GM19023 (cell line): Measurements from ENCODE around the gene GRP.

Source experiments
- ATAC-seq: cut with Tn5 transposase; IDR thresholded peaks from one replicate; pipeline ENCODE4 v1.9.1; 2021; ENCODE audit warnings: mild to moderate bottlenecking, moderate library complexity; ENCODE audit not compliant: unreplicated experiment

Gene GRP

GRCh38 chr18:59266886-59267502 is 47.0 kb downstream of the GRP start:
- no peak for ATAC-seq

GRCh38 chr18:59267503-59268126 is 47.7 kb downstream of the GRP start:
- ATAC-seq: no peak

- no peak for ATAC-seq
These were observed 48.3 kb downstream of the GRP start for GRCh38 chr18:59268127-59268720.

- ATAC-seq: no peak
These were observed 49.0 kb downstream of the GRP start for GRCh38 chr18:59268721-59269562.

DNA sequence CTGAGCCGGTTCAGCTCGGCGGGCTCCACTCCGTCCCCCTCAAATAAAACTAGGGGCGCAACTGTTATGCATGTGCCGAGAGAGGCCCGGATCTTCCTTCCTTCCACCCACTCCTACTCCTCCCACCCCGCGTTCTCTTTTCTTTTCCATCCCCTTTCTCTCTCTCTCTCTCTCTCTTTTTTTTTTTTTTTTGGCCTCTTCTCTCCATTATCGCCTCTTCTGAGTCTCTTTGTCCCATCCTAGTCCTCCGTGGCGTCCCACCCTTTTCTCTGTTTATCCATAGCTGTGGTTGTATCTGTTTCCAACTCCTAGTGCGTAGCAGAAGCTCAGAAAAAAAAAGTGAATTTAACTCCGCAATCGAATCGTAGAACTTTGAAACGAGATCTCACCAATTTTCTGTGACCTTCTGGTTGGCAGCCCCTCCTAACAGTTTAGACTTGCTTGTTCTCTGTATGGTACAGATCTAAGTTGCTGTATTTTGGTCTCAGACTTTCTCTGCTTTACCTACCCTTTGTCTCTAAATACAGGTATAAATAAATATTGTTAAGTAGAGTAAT is 49.7 kb downstream of the GRP start:
- no peak for ATAC-seq

DNA sequence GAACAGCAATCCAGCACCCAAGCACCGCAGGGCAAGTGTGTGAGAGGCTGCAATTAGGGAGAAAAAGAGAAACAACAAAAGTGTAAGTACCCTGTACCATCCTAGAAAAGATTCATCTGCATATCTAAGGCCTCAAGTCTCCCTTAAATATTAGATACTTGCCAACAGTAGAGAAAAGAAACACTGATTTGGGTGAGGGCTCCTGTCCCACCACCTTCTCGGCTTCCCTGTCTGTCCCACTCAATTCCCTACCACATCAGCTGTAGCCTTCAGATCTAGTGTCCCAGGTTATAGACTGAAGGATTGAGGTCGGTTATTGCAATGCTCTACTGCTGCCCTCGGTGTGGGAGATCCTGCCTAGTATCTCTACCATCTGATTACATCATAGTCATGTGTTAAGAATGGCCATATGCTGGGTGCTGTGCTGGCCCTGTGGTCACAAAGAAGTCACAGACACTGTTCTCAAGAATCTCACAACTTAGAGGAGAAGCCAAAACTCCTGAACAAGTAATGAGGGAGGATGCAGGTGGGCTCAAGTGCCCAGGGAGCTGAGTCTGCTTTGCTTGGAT is 50.8 kb downstream of the GRP start:
- ATAC-seq: no peak

GRCh38 chr18:59271606-59272220 is 51.8 kb downstream of the GRP start:
- no peak for ATAC-seq

DNA sequence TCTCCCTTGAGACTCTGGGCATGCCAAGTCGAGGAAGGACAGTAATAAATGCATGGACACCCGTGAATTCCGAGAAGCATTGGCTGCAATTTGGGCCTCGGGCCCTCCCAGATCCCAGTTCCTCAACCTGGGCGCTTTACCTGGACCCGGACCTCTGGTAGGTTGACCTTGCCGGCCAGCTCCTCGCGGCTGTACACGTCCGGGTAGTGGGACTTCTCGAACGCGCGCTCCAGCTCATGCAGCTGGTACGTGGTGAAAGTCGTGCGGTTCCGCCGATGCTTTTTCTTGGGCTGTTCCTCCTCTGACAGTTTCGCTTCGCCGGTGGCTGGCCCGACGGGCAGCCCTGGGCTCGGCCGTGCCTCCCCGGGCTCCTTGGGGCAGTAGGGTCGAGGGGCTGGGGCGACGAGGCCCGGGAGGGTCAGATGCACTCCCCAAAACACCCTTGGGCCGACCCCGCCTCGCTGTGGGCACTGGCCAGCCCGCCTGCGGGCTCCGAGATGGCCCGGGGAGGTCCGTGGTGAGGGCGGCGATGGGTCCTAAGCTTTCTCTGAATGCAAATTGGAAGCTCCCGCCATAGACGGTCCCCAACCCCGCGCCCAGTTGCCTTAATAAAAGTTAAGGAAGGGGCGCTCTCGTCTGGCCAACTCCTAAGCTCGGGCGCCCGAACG is 52.4 kb downstream of the GRP start:
- ATAC-seq: no peak

- ATAC-seq: peak; percentile 46
These were observed 53.2 kb downstream of the GRP start, which contains the start of gene RAX for GRCh38 chr18:59272891-59273758. Gene RAX, minus strand, starts transcription at chr18:59273454. Its CDS starts 248 bp downstream, at chr18:59273206.

- ATAC-seq: no peak
These were observed 54.0 kb downstream of the GRP start for GRCh38 chr18:59273759-59274532.

DNA sequence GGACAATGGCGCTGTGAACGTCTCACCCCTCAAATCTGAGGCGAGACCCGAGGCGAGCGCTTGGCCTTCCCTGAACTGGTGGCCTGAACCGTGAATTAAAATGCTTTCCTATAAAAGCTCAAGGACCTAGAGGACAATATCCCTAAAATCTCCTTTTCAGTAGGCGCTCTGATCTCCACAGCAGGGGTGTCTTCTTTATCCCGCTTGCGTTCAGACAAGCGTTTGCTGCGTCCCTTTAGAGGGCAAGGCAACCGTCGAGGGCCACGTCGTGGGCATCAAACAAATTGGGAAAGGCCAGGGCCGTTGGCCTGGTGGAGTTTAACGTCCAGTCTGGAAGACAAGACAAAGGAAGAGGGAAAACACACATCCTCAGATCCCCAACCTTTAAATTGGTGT is 54.6 kb downstream of the GRP start:
- no peak for ATAC-seq

- no peak for ATAC-seq
These were observed 55.5 kb downstream of the GRP start for GRCh38 chr18:59275406-59275949.

DNA sequence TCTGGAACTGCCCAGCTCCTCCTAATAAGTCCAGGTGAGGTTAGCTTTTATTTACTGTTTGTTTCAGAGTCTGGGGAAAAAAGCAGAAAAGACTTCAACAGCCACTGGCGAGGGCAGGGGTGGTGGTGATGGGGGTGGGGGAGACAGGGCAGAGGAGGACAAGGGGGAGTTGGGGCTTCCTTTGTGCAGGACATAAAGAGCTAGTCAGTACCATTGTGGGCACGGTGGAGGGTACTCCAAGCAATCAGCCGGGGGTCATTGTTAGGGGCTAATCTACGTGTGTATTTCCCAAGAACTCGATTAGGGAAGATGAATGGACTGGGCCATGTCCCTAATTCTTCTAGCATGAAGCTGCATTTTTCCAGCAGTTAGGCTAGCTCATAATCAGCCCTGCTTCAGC is 56.1 kb downstream of the GRP start:
- no peak for ATAC-seq

GRCh38 chr18:59278793-59279192 is 58.8 kb downstream of the GRP start:
- no peak for ATAC-seq

DNA sequence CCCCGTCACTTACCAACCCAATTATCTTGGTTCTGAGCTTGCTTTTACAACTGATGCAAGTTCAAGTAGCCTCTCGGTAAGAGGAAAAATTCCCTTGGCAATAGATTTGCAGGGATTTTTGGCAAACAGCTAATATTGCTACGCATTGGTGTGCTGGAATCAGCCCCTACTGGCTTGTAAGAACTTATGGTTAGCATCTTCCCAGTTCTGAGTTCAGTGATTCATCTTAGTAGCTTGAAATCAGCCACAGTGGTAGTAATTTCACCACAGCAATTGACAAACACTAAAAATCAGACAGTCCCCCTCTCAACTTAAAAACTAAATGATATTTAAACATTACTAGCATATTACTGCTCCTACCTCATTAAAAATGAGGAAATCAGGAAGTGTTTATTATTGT is 59.2 kb downstream of the GRP start:
- no peak for ATAC-seq

DNA sequence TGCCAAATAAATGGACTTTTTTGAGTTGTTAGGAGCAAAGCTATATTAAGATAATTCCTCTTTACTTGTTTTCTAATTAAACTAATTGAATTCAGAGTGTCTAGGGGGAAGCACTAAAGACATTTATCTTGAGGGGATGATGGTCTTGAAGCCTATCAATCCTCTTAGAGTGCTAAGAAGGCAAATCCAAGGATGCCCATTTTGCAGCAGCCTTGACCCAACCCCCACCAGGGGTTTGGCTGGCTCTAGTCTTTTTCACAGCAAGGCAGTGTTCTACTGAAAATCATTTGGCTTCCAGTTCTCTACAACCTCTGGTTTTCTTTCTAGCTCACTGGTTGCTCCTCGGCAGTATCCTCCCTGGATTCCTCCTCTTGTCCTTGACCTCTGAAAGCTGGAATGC is 59.8 kb downstream of the GRP start:
- no peak for ATAC-seq
